Erythroblast (primary cell): ENCODE results near the gene TREM2.

Source experiments
- GATA1 ChIP-seq: IDR thresholded peaks from 2 replicates; pipeline ENCODE4 v1.6.1; 2011; ENCODE audit warnings: low read depth, mild to moderate bottlenecking, control low read depth, low read length, moderate library complexity
- POLR2A ChIP-seq: IDR thresholded peaks from 2 replicates; pipeline ENCODE4 v1.6.1; 2011; ENCODE audit warnings: mild to moderate bottlenecking, low read length

DNA sequence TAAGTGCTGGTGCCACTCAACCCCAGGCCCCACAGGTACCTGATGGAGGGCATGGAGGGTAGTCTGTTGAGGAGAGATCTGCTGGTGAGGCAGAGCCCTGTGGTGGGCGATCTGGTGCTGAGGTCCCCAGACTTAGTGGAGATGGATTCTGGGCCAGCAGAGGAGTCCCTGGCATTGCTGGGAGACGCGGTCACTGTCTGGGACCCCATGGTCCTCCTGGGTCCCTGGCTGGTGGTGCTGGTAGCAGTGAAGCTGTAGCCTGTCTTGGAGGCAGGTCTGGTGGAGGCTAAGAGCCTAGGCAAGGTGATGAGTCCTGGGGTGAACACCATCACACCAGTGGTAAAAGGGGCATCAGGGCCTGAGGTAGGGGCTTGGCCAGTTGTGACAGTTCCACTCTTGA, 31.5 kb upstream of the TREM2 start:
- TF ChIP-seq POLR2A (no peak), GATA1 (no peak)
